ENCODE measurements around the gene TRPM3. TPM values are rescaled to one million over a fixed set of nuclear protein-coding genes. Genes with fewer than 3 reads are reported as not detected.

TRPM3 gene
- total RNA-seq, 1 experiment from 2014 or later, result 2.0 TPM

GRCh38 chr9:70609542-70610286, 511.7 kb downstream of the TRPM3 start:
- Histone ChIP-seq H3K4me3 (ENCODE audit: insufficient read depth, low read depth, low read length) (no peak overlapping the region), H3K27me3 (ENCODE audit: control insufficient read depth, insufficient read depth, low read length) (no peaks in the 10 kb centered on the region), H3K36me3 (replicated peaks; ENCODE audit: control insufficient read depth, insufficient read depth, low read length) (no peaks in the 10 kb centered on the region)
- DNase-seq, result no peak

- H3K4me3 ChIP-seq (ENCODE audit: insufficient read depth, low read depth, low read length), result no peak overlapping the region
- no peaks in the 10 kb centered on the region for H3K27me3 ChIP-seq (ENCODE audit: control insufficient read depth, insufficient read depth, low read length)
- DNase-seq, result no peak
- H3K36me3 ChIP-seq (replicated peaks; ENCODE audit: control insufficient read depth, insufficient read depth, low read length), result no peaks in the 10 kb centered on the region
These were observed 512.4 kb downstream of the TRPM3 start for GRCh38 chr9:70609011-70609410.

- Histone ChIP-seq H3K27me3 (ENCODE audit: control insufficient read depth, insufficient read depth, low read length) (no peaks in the 10 kb centered on the region), H3K4me3 (ENCODE audit: insufficient read depth, low read depth, low read length) (no peak overlapping the region), H3K36me3 (replicated peaks; ENCODE audit: control insufficient read depth, insufficient read depth, low read length) (no peaks in the 10 kb centered on the region)
- DNase-seq, result no peak
These were observed 513.5 kb downstream of the TRPM3 start for GRCh38 chr9:70607926-70608325.

- Histone ChIP-seq H3K36me3 (replicated peaks; ENCODE audit: control insufficient read depth, insufficient read depth, low read length) (no peaks in the 10 kb centered on the region), H3K4me3 (ENCODE audit: insufficient read depth, low read depth, low read length) (no peak overlapping the region), H3K27me3 (ENCODE audit: control insufficient read depth, insufficient read depth, low read length) (no peaks in the 10 kb centered on the region)
- no peak for DNase-seq
These were observed 514.1 kb downstream of the TRPM3 start for GRCh38 chr9:70607329-70607728.

GRCh38 chr9:70603020-70603411, 518.4 kb downstream of the TRPM3 start:
- no peaks in the 10 kb centered on the region for H3K36me3 ChIP-seq (replicated peaks; ENCODE audit: control insufficient read depth, insufficient read depth, low read length)
- DNase-seq, result no peak
- H3K27me3 ChIP-seq (ENCODE audit: control insufficient read depth, insufficient read depth, low read length), result no peaks in the 10 kb centered on the region
- no peak overlapping the region for H3K4me3 ChIP-seq (ENCODE audit: insufficient read depth, low read depth, low read length)

- peak; percentile 68 for DNase-seq
- Histone ChIP-seq H3K36me3 (replicated peaks; ENCODE audit: control insufficient read depth, insufficient read depth, low read length) (no peaks in the 10 kb centered on the region), H3K27me3 (ENCODE audit: control insufficient read depth, insufficient read depth, low read length) (no peaks in the 10 kb centered on the region), H3K4me3 (ENCODE audit: insufficient read depth, low read depth, low read length) (no peak overlapping the region)
These were observed 519.0 kb downstream of the TRPM3 start for GRCh38 chr9:70602321-70603019.

- DNase-seq, result no peak
- no peaks in the 10 kb centered on the region for H3K36me3 ChIP-seq (replicated peaks; ENCODE audit: control insufficient read depth, insufficient read depth, low read length)
- H3K4me3 ChIP-seq (ENCODE audit: insufficient read depth, low read depth, low read length), result no peak overlapping the region
- no peaks in the 10 kb centered on the region for H3K27me3 ChIP-seq (ENCODE audit: control insufficient read depth, insufficient read depth, low read length)
These were observed 520.1 kb downstream of the TRPM3 start for GRCh38 chr9:70601000-70601951.

- no peak for DNase-seq
- H3K4me3 ChIP-seq (ENCODE audit: insufficient read depth, low read depth, low read length), result no peak overlapping the region
- no peaks in the 10 kb centered on the region for H3K27me3 ChIP-seq (ENCODE audit: control insufficient read depth, insufficient read depth, low read length)
- H3K36me3 ChIP-seq (replicated peaks; ENCODE audit: control insufficient read depth, insufficient read depth, low read length), result no peaks in the 10 kb centered on the region
These were observed 520.9 kb downstream of the TRPM3 start for GRCh38 chr9:70600506-70600905.

- DNase-seq, result no peak
- Histone ChIP-seq H3K27me3 (ENCODE audit: control insufficient read depth, insufficient read depth, low read length) (no peaks in the 10 kb centered on the region), H3K4me3 (ENCODE audit: insufficient read depth, low read depth, low read length) (no peak overlapping the region), H3K36me3 (replicated peaks; ENCODE audit: control insufficient read depth, insufficient read depth, low read length) (no peaks in the 10 kb centered on the region)
These were observed 523.5 kb downstream of the TRPM3 start for GRCh38 chr9:70597886-70598285.

- DNase-seq, result no peak
- Histone ChIP-seq H3K27me3 (ENCODE audit: control insufficient read depth, insufficient read depth, low read length) (no peaks in the 10 kb centered on the region), H3K4me3 (ENCODE audit: insufficient read depth, low read depth, low read length) (no peak overlapping the region), H3K36me3 (replicated peaks; ENCODE audit: control insufficient read depth, insufficient read depth, low read length) (no peaks in the 10 kb centered on the region)
These were observed 526.2 kb downstream of the TRPM3 start for GRCh38 chr9:70595211-70595610.

- DNase-seq, result no peak
- H3K27me3 ChIP-seq (ENCODE audit: control insufficient read depth, insufficient read depth, low read length), result no peaks in the 10 kb centered on the region
- no peak overlapping the region for H3K4me3 ChIP-seq (ENCODE audit: insufficient read depth, low read depth, low read length)
- no peaks in the 10 kb centered on the region for H3K36me3 ChIP-seq (replicated peaks; ENCODE audit: control insufficient read depth, insufficient read depth, low read length)
These were observed 527.0 kb downstream of the TRPM3 start for GRCh38 chr9:70594386-70594944.

- DNase-seq, result no peak
- H3K4me3 ChIP-seq (ENCODE audit: insufficient read depth, low read depth, low read length), result no peak overlapping the region
- no peaks in the 10 kb centered on the region for H3K27me3 ChIP-seq (ENCODE audit: control insufficient read depth, insufficient read depth, low read length)
- no peaks in the 10 kb centered on the region for H3K36me3 ChIP-seq (replicated peaks; ENCODE audit: control insufficient read depth, insufficient read depth, low read length)
These were observed 528.2 kb downstream of the TRPM3 start for GRCh38 chr9:70593241-70593640.

GRCh38 chr9:70590315-70590677, 531.1 kb downstream of the TRPM3 start:
- DNase-seq, result no peak
- Histone ChIP-seq H3K4me3 (ENCODE audit: insufficient read depth, low read depth, low read length) (no peak overlapping the region), H3K27me3 (ENCODE audit: control insufficient read depth, insufficient read depth, low read length) (no peaks in the 10 kb centered on the region), H3K36me3 (replicated peaks; ENCODE audit: control insufficient read depth, insufficient read depth, low read length) (no peaks in the 10 kb centered on the region)

GRCh38 chr9:70589571-70590314, 531.7 kb downstream of the TRPM3 start:
- H3K4me3 ChIP-seq (ENCODE audit: insufficient read depth, low read depth, low read length), result no peak overlapping the region
- H3K27me3 ChIP-seq (ENCODE audit: control insufficient read depth, insufficient read depth, low read length), result no peaks in the 10 kb centered on the region
- H3K36me3 ChIP-seq (replicated peaks; ENCODE audit: control insufficient read depth, insufficient read depth, low read length), result no peaks in the 10 kb centered on the region
- DNase-seq, result no peak

All from H7 (cell line).